Stimulated activated CD4-positive, alpha-beta T cell treated with anti-CD3 and anti-CD28 coated beads, Interleukin-12 subunit alpha, Interleukin-12 subunit beta, amount 100 ng/mL, for 4 hours (primary cell): ENCODE data around the gene HOXD8.

Experiments
- DNase-seq: peaks from one replicate; pipeline ENCODE4 v3.0.0-alpha.2; 2020

The HOXD8 gene

GRCh38 chr2:176128982-176129796 is at the start of gene HOXD8:
Gene HOXD8, plus strand, starts transcription at chr2:176129705. Its CDS starts 662 bp downstream, at chr2:176130367.
- DNase-seq = no peak

- no peak for DNase-seq
These were observed 49.5 kb upstream of the HOXD8 start for GRCh38 chr2:176079831-176080539.

GRCh38 chr2:176080540-176081375 is 48.7 kb upstream of the HOXD8 start:
- no peak for DNase-seq

- DNase-seq = no peak
These were observed 48.1 kb upstream of the HOXD8 start for GRCh38 chr2:176081376-176081836.

GRCh38 chr2:176081837-176082524 is 47.5 kb upstream of the HOXD8 start:
- no peak for DNase-seq

GRCh38 chr2:176082525-176082823 is 47.0 kb upstream of the HOXD8 start:
- DNase-seq = no peak

GRCh38 chr2:176082824-176083751 is 46.4 kb upstream of the HOXD8 start:
- no peak for DNase-seq

GRCh38 chr2:176083796-176084261 is 45.7 kb upstream of the HOXD8 start, which contains the start of gene EVX2:
Gene EVX2, minus strand, starts transcription at chr2:176083962. Its CDS starts 186 bp downstream, at chr2:176083776.
- DNase-seq = no peak

- DNase-seq = no peak
These were observed 44.8 kb upstream of the HOXD8 start for GRCh38 chr2:176084611-176085119.

- no peak for DNase-seq
These were observed 44.3 kb upstream of the HOXD8 start for GRCh38 chr2:176085120-176085788.

- no peak for DNase-seq
These were observed 43.4 kb upstream of the HOXD8 start for GRCh38 chr2:176085861-176086771.

GRCh38 chr2:176087330-176088047 is 42.0 kb upstream of the HOXD8 start:
- DNase-seq = no peak

GRCh38 chr2:176088048-176088936 is 41.2 kb upstream of the HOXD8 start:
- no peak for DNase-seq

- DNase-seq = no peak
These were observed 40.3 kb upstream of the HOXD8 start for GRCh38 chr2:176088937-176089842.

GRCh38 chr2:176089843-176090395 is 39.6 kb upstream of the HOXD8 start:
- DNase-seq = no peak

GRCh38 chr2:176090862-176091261 is 38.6 kb upstream of the HOXD8 start:
- DNase-seq = no peak
